Mucosa of stomach (tissue), 1 donor: ENCODE measurements around the gene PKD1L1.

Experiments used
- H3K27me3 ChIP-seq: one replicate; pipeline ENCODE4 v1.7.0; 2013; ENCODE audit warnings: mild to moderate bottlenecking, low read length; ENCODE audit not compliant: control insufficient read depth, insufficient read depth
- H3K36me3 ChIP-seq: one replicate; pipeline ENCODE4 v1.7.0; 2013; ENCODE audit warnings: low read length; ENCODE audit not compliant: control insufficient read depth, insufficient read depth
- H3K4me1 ChIP-seq: one replicate; pipeline ENCODE4 v1.7.0; 2013; ENCODE audit warnings: mild to moderate bottlenecking, low read length; ENCODE audit not compliant: control insufficient read depth, insufficient read depth
- H3K4me3 ChIP-seq: one replicate; pipeline ENCODE4 v1.7.0; 2013; ENCODE audit warnings: low read length
- H3K9ac ChIP-seq: one replicate; pipeline ENCODE4 v1.7.0; 2013; ENCODE audit warnings: mild to moderate bottlenecking, low read length, moderate library complexity
- H3K9me3 ChIP-seq: one replicate; pipeline ENCODE4 v1.7.0; 2013; ENCODE audit warnings: mild to moderate bottlenecking, low read length, moderate library complexity; ENCODE audit not compliant: control insufficient read depth
- donor health status: Pancreatic carcinoma.

Gene PKD1L1

GRCh38 chr7:47873762-47874161, 74.5 kb downstream of the PKD1L1 start:
- no peak overlapping the region for H3K9ac ChIP-seq
- no peaks in the 10 kb centered on the region for H3K9me3 ChIP-seq
- H3K4me3 ChIP-seq, result no peak overlapping the region
- no peaks in the 10 kb centered on the region for H3K27me3 ChIP-seq
- H3K4me1 ChIP-seq, result no peaks in the 10 kb centered on the region
- H3K36me3 ChIP-seq, result no peaks in the 10 kb centered on the region

GRCh38 chr7:47867286-47867685, 81.0 kb downstream of the PKD1L1 start:
- Histone ChIP-seq H3K9ac (no peak overlapping the region), H3K4me1 (no peaks in the 10 kb centered on the region), H3K36me3 (no peaks in the 10 kb centered on the region), H3K9me3 (no peaks in the 10 kb centered on the region), H3K27me3 (no peaks in the 10 kb centered on the region), H3K4me3 (no peak overlapping the region)

GRCh38 chr7:47866120-47866519, 82.1 kb downstream of the PKD1L1 start:
- Histone ChIP-seq H3K9ac (no peak overlapping the region), H3K4me1 (no peaks in the 10 kb centered on the region), H3K4me3 (no peak overlapping the region), H3K9me3 (no peaks in the 10 kb centered on the region), H3K27me3 (no peaks in the 10 kb centered on the region), H3K36me3 (no peaks in the 10 kb centered on the region)

GRCh38 chr7:47852330-47853245, 95.7 kb downstream of the PKD1L1 start:
- Histone ChIP-seq H3K27me3 (no peaks in the 10 kb centered on the region), H3K4me1 (no peaks in the 10 kb centered on the region), H3K9me3 (no peaks in the 10 kb centered on the region), H3K4me3 (no peak overlapping the region), H3K36me3 (no peaks in the 10 kb centered on the region), H3K9ac (no peak overlapping the region)

GRCh38 chr7:47847207-47847606, 101.1 kb downstream of the PKD1L1 start:
- Histone ChIP-seq H3K36me3 (no peaks in the 10 kb centered on the region), H3K4me1 (no peaks in the 10 kb centered on the region), H3K9ac (no peak overlapping the region), H3K4me3 (no peak overlapping the region), H3K9me3 (no peaks in the 10 kb centered on the region), H3K27me3 (no peaks in the 10 kb centered on the region)

- Histone ChIP-seq H3K27me3 (no peaks in the 10 kb centered on the region), H3K36me3 (no peaks in the 10 kb centered on the region), H3K4me1 (no peaks in the 10 kb centered on the region), H3K4me3 (no peak overlapping the region), H3K9me3 (no peaks in the 10 kb centered on the region), H3K9ac (no peak overlapping the region)
These were observed 102.0 kb downstream of the PKD1L1 start for GRCh38 chr7:47846138-47846836.

GRCh38 chr7:47844311-47844710, 104.0 kb downstream of the PKD1L1 start:
- no peaks in the 10 kb centered on the region for H3K9me3 ChIP-seq
- H3K4me1 ChIP-seq, result no peaks in the 10 kb centered on the region
- no peaks in the 10 kb centered on the region for H3K27me3 ChIP-seq
- H3K9ac ChIP-seq, result no peak overlapping the region
- no peak overlapping the region for H3K4me3 ChIP-seq
- no peaks in the 10 kb centered on the region for H3K36me3 ChIP-seq

GRCh38 chr7:47843291-47843690, 105.0 kb downstream of the PKD1L1 start:
- H3K27me3 ChIP-seq, result no peaks in the 10 kb centered on the region
- no peaks in the 10 kb centered on the region for H3K9me3 ChIP-seq
- H3K4me1 ChIP-seq, result no peaks in the 10 kb centered on the region
- no peak overlapping the region for H3K9ac ChIP-seq
- H3K4me3 ChIP-seq, result no peak overlapping the region
- H3K36me3 ChIP-seq, result no peaks in the 10 kb centered on the region

- no peak overlapping the region for H3K4me3 ChIP-seq
- H3K9me3 ChIP-seq, result no peaks in the 10 kb centered on the region
- H3K27me3 ChIP-seq, result peaks cover 4% of the 10 kb centered on the region
- no peaks in the 10 kb centered on the region for H3K4me1 ChIP-seq
- no peaks in the 10 kb centered on the region for H3K36me3 ChIP-seq
- H3K9ac ChIP-seq, result no peak overlapping the region
These were observed 108.9 kb downstream of the PKD1L1 start for GRCh38 chr7:47839381-47839780.

GRCh38 chr7:47837826-47838225, 110.4 kb downstream of the PKD1L1 start:
- Histone ChIP-seq H3K9ac (no peak overlapping the region), H3K27me3 (peaks cover 4% of the 10 kb centered on the region), H3K36me3 (no peaks in the 10 kb centered on the region), H3K4me3 (no peak overlapping the region), H3K9me3 (no peaks in the 10 kb centered on the region), H3K4me1 (no peaks in the 10 kb centered on the region)

- Histone ChIP-seq H3K4me1 (no peaks in the 10 kb centered on the region), H3K27me3 (peaks cover 4% of the 10 kb centered on the region), H3K36me3 (no peaks in the 10 kb centered on the region), H3K9ac (no peak overlapping the region), H3K4me3 (no peak overlapping the region), H3K9me3 (no peaks in the 10 kb centered on the region)
These were observed 111.6 kb downstream of the PKD1L1 start for GRCh38 chr7:47836503-47837202.

- H3K36me3 ChIP-seq, result no peaks in the 10 kb centered on the region
- peaks cover 4% of the 10 kb centered on the region for H3K27me3 ChIP-seq
- H3K4me3 ChIP-seq, result no peak overlapping the region
- no peaks in the 10 kb centered on the region for H3K9me3 ChIP-seq
- no peaks in the 10 kb centered on the region for H3K4me1 ChIP-seq
- H3K9ac ChIP-seq, result no peak overlapping the region
These were observed 112.2 kb downstream of the PKD1L1 start for GRCh38 chr7:47836080-47836479.
